PC-3 (cell line): ENCODE data around the gene TMC1. TPM values are rescaled to one million over a fixed set of nuclear protein-coding genes. Genes with fewer than 3 reads are reported as not detected.

ENCODE experiments used
- ATAC-seq: fragments of 200-7000 bp; cut with Tn5 transposase; 2 replicates; pipeline ENCODE4 v1.9.1; 2020; ENCODE audit warnings: mild to moderate bottlenecking, moderate library complexity
- BruUV-seq: library from RNA; stranded (reverse); fragments of 400-500 nt; replicated peaks from 2 replicates; lab custom pipeline; 2021; lab: Mats Ljungman, UMichigan
- CTCF ChIA-PET: fragments of 300-600 bp; sonication (Branson Sonifier 250); formaldehyde crosslinking; loops from one replicate; lab custom pipeline; 2022; ENCODE audit warnings: antibody characterized with exemption; lab: Charles Lee
- POLR2A ChIA-PET: fragments of 300-600 bp; sonication (Branson Sonifier 250); formaldehyde crosslinking; loops from one replicate; lab custom pipeline; 2022; ENCODE audit warnings: antibody characterized with exemption; ENCODE audit not compliant: unreplicated experiment; lab: Charles Lee
- DNase-seq: peaks from one replicate; pipeline ENCODE4 v3.0.0-alpha.2; 2015
- H2AFZ ChIP-seq: fragments of 300-600 bp; sonication (generic); 2 replicates; pipeline ENCODE4 v1.6.0; 2016; ENCODE audit warnings: antibody characterized with exemption, low read length
- H3F3A ChIP-seq: fragments of 300-600 bp; sonication (generic); one replicate; pipeline ENCODE4 v1.6.0; 2017; ENCODE audit warnings: antibody characterized with exemption, low read length, control low read depth, mild to moderate bottlenecking; ENCODE audit not compliant: unreplicated experiment
- H3K27ac ChIP-seq: fragments of 300-600 bp; sonication (generic); 2 replicates; pipeline ENCODE4 v1.5.1; 2016; ENCODE audit warnings: mild to moderate bottlenecking, low read length
- H3K27me3 ChIP-seq: fragments of 300-600 bp; sonication (generic); 2 replicates; pipeline ENCODE4 v1.6.1; 2016; ENCODE audit warnings: low read length, mixed read lengths
- H3K36me3 ChIP-seq: fragments of 300-600 bp; sonication (generic); 2 replicates; pipeline ENCODE4 v1.6.1; 2016; ENCODE audit warnings: low read depth, mixed run types, low read length, mixed read lengths
- H3K4me1 ChIP-seq: fragments of 300-600 bp; sonication (generic); 2 replicates; pipeline ENCODE4 v1.5.1; 2016; ENCODE audit warnings: low read length; ENCODE audit not compliant: insufficient read depth
- H3K4me2 ChIP-seq: fragments of 300-600 bp; sonication (generic); 2 replicates; pipeline ENCODE4 v1.6.0; 2016; ENCODE audit warnings: low read length
- H3K4me3 ChIP-seq: fragments of 300-600 bp; sonication (generic); 2 replicates; pipeline ENCODE4 v1.5.1; 2016; ENCODE audit warnings: mild to moderate bottlenecking, low read length, mixed read lengths
- H3K79me2 ChIP-seq: fragments of 300-600 bp; sonication (generic); 2 replicates; pipeline ENCODE4 v1.6.1; 2017; ENCODE audit warnings: low read length, mixed read lengths
- H3K9ac ChIP-seq: fragments of 300-600 bp; sonication (generic); 2 replicates; pipeline ENCODE4 v1.6.0; 2016; ENCODE audit warnings: mild to moderate bottlenecking, low read length
- H3K9me2 ChIP-seq: fragments of 300-600 bp; sonication (generic); replicated peaks from 2 replicates; pipeline ENCODE4 v1.6.1; 2016; ENCODE audit warnings: mixed run types, low read length, mixed read lengths
- H3K9me3 ChIP-seq: fragments of 300-600 bp; sonication (generic); 2 replicates; pipeline ENCODE4 v1.6.1; 2016; ENCODE audit warnings: low read length, mixed read lengths
- H4K20me1 ChIP-seq: fragments of 300-600 bp; sonication (generic); 2 replicates; pipeline ENCODE4 v1.6.1; 2016; ENCODE audit warnings: low read length, mixed read lengths
- CTCF ChIP-seq: fragments of 300-600 bp; sonication (generic); conservative IDR thresholded peaks from 2 replicates; pipeline ENCODE4 v1.5.1; 2017; ENCODE audit warnings: antibody characterized with exemption, low read depth, mild to moderate bottlenecking, low read length
- EZH2 ChIP-seq: fragments of 300-600 bp; sonication (generic); IDR thresholded peaks from one replicate; pipeline ENCODE4 v1.6.1; 2017; ENCODE audit warnings: antibody characterized with exemption, mild to moderate bottlenecking, low read length; ENCODE audit not compliant: unreplicated experiment
- EZH2phosphoT487 ChIP-seq: fragments of 300-600 bp; sonication (generic); IDR thresholded peaks from 2 replicates; pipeline ENCODE4 v1.6.1; 2018; ENCODE audit warnings: mild to moderate bottlenecking, antibody characterized with exemption, low read length, borderline replicate concordance
- intact Hi-C: fragments of 100-400 bp; cut with micrococcal nuclease; formaldehyde crosslinking; loops from 2 replicates; pipeline ENCODE4 v1.9.0; 2023
- total RNA-seq: library from RNA; depleted of rRNA; stranded (reverse); fragments of >200 nt; gene quantifications from 2 replicates; pipeline ENCODE4 v1.2.3, GENCODE V29; 2014

The TMC1 gene
- total RNA-seq, 1 experiment from 2014 or later: 0.15 TPM

DNA sequence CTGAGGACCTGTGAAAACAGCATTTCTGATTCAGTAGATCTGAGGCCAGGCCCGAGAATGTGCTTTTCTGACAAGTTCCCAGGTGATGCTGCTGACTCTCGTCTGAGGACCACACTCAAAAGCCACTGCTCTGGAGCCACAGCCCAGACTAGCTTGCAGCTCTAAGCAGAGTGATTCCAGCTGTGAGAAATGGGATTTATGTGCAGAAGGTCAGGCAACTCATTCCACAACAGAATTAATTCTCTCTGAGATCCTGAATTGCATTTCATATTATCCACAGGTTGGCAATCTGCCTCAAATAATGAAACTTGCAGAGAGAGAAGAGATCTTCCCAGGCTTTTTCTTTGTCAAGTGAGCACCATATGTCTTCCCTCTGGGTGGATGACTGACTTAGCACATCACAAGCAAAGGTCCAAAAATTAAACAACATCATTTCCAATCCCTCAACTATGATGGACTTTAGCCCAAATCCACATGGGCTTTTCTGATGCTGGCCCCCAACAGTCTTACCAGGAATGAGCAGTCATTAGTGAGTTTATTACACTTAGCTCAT is 291.2 kb downstream of the TMC1 start:
- POLR2A ChIA-PET: no interaction called here
- no peaks in the 10 kb centered on the region for H3K36me3 ChIP-seq
- DNase-seq (no peak), ATAC-seq (no peak)
- no TSS peak for BruUV-seq
- intact Hi-C loops: no loop called here
- no peak overlapping the region for H3K9ac ChIP-seq
- no peaks in the 10 kb centered on the region for H3K9me2 ChIP-seq
- H3F3A ChIP-seq: no peaks in the 10 kb centered on the region
- H3K27ac ChIP-seq: no peak overlapping the region
- no peak overlapping the region for H2AFZ ChIP-seq
- no peaks in the 10 kb centered on the region for H3K4me1 ChIP-seq
- peaks cover 32% of the 10 kb centered on the region for H3K27me3 ChIP-seq
- H3K9me3 ChIP-seq: no peaks in the 10 kb centered on the region
- no peak overlapping the region for H3K4me2 ChIP-seq
- H4K20me1 ChIP-seq: no peaks in the 10 kb centered on the region
- no peak overlapping the region for H3K4me3 ChIP-seq
- no peak for TF ChIP-seq CTCF
- no peak for TF ChIP-seq EZH2phosphoT487
- TF ChIP-seq EZH2: no peak
- H3K79me2 ChIP-seq: no peaks in the 10 kb centered on the region
- CTCF ChIA-PET: no interaction called here

GRCh38 chr9:72813544-72813943 is 292.1 kb downstream of the TMC1 start:
- ATAC-seq: no peak
- H3K27ac ChIP-seq: no peak overlapping the region
- no peak overlapping the region for H3K9ac ChIP-seq
- H3F3A ChIP-seq: no peaks in the 10 kb centered on the region
- no peaks in the 10 kb centered on the region for H3K36me3 ChIP-seq
- H3K4me1 ChIP-seq: no peaks in the 10 kb centered on the region
- intact Hi-C loops: no loop called here
- CTCF ChIA-PET: no interaction called here
- H3K4me3 ChIP-seq: no peak overlapping the region
- no peaks in the 10 kb centered on the region for H3K79me2 ChIP-seq
- H3K4me2 ChIP-seq: no peak overlapping the region
- POLR2A ChIA-PET: no interaction called here
- BruUV-seq: no TSS peak
- H2AFZ ChIP-seq: no peak overlapping the region
- TF ChIP-seq EZH2phosphoT487 (no peak), CTCF (no peak), EZH2 (no peak)
- no peaks in the 10 kb centered on the region for H4K20me1 ChIP-seq
- H3K9me2 ChIP-seq: no peaks in the 10 kb centered on the region
- peaks cover 40% of the 10 kb centered on the region for H3K27me3 ChIP-seq
- DNase-seq: no peak
- H3K9me3 ChIP-seq: no peaks in the 10 kb centered on the region

DNA sequence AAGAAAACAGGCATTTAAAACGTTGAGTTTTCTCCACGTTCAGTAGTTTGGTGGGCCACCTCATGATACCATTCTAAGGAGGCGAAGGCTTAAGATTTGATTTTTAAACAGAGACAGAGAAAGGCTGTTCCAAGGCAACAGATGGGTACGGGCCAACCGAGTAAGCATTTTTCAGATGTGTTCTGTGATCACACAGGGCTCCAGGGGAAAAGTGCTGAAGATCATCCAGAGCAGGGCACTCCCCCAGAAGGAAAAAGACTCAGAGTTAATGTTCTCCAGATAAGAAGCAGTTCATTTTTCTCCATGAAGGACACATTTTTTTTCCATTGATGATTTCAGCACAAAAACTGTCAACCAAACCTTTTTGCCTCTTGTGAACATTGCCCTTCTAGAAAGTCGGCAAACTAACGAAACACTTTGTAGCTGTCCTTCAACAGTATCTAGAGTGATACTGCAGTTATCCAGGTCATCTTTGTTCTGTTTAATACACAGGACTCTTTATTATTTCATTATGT is 292.7 kb downstream of the TMC1 start:
- H3K79me2 ChIP-seq: no peaks in the 10 kb centered on the region
- H4K20me1 ChIP-seq: no peaks in the 10 kb centered on the region
- intact Hi-C loops: no loop called here
- no peak overlapping the region for H3K4me2 ChIP-seq
- no peak overlapping the region for H3K9ac ChIP-seq
- no TSS peak for BruUV-seq
- TF ChIP-seq CTCF (no peak), EZH2phosphoT487 (no peak), EZH2 (no peak)
- no peak overlapping the region for H3K4me3 ChIP-seq
- ChIA-PET POLR2A (no interaction called here), CTCF (no interaction called here)
- no peaks in the 10 kb centered on the region for H3K36me3 ChIP-seq
- no peak overlapping the region for H3K27ac ChIP-seq
- H3K9me2 ChIP-seq: no peaks in the 10 kb centered on the region
- no peaks in the 10 kb centered on the region for H3K4me1 ChIP-seq
- H2AFZ ChIP-seq: no peak overlapping the region
- no peaks in the 10 kb centered on the region for H3K9me3 ChIP-seq
- ATAC-seq (no peak), DNase-seq (no peak)
- peaks cover 44% of the 10 kb centered on the region for H3K27me3 ChIP-seq
- no peaks in the 10 kb centered on the region for H3F3A ChIP-seq
